ENCODE data around the gene THSD4. TPM values are rescaled to one million over a fixed set of nuclear protein-coding genes. Genes with fewer than 3 reads are reported as not detected.

Gene THSD4
- polyA plus RNA-seq, 4 donors = 27.2 to 96.3 (median 39.5) TPM

DNA sequence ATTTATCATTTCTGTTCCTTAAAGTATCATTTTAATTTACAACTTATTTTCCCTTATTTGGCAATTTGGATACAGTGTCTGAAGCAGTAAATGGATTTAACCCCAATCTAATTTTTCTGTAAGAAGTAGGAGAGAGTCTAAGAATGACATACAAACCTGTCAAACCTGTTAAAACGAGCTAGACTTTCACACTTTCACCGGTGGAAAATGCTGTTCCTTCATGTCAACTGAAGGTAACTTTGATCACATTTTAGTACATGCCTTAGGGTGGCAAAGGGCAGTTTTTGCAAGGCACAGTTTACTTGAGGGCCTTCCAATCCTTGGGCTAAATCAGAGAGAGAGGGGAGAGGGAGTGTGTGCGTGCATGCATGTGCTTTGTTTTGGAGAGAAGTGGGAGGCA lies 221.4 kb downstream of the THSD4 start:
- no peak for DNase-seq (ENCODE audit: low read depth in 4 of 4, low spot score in 3 of 4)

DNA sequence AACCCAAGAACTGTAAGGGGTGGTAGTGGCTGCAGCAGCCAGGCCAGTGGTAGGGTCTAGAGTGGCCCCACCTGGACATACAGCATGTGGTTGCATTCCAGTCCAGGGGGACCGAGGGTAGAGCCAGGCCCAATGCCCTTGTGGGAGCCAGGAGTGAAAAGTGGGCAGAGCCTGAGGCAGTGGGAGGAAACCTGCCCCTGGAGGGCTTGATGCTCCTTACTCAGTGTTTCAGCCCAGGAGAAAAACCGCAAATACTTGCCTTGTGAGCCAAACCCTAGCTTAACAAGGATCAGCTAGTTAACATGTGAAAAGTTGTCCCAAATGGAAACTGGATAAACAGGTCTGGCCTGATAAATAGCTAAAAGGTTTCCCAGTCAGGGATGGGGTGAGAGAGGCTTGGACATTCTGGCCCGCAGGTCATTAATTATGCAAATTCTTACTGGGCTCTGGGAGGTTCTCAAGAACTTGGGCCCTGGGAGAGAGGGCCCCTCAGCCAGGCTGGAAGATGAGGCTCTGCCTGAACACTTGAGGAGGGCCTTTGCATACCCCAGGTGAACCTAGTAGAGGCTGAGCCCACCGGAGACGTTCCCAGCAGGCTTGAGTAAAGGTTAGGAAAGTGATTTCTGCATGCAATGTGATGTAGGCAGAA lies 222.1 kb downstream of the THSD4 start:
- peak in 1 of 4 donors; percentile 52 for DNase-seq (ENCODE audit: low read depth in 4 of 4, low spot score in 3 of 4)

DNA sequence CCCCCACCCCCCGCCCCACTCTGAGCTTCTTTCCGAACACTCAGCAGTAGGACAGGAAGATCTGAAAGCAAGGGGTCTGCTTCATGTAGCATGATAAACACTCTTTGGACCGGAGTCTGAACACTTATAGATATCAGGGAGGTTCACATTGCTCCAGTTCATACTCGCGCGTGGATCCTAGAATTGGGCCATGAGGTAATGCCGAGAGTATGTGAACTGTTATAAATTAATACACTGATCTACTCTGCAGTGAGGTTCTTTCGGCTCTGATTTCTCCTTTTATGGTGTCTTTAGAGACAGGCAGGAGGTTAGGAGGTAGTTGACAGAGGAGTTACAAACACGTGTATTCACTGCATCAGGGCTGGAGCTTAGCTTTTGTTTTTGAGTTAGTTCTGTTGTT lies 223.0 kb downstream of the THSD4 start:
- no peak for DNase-seq (ENCODE audit: low read depth in 4 of 4, low spot score in 3 of 4)

DNA sequence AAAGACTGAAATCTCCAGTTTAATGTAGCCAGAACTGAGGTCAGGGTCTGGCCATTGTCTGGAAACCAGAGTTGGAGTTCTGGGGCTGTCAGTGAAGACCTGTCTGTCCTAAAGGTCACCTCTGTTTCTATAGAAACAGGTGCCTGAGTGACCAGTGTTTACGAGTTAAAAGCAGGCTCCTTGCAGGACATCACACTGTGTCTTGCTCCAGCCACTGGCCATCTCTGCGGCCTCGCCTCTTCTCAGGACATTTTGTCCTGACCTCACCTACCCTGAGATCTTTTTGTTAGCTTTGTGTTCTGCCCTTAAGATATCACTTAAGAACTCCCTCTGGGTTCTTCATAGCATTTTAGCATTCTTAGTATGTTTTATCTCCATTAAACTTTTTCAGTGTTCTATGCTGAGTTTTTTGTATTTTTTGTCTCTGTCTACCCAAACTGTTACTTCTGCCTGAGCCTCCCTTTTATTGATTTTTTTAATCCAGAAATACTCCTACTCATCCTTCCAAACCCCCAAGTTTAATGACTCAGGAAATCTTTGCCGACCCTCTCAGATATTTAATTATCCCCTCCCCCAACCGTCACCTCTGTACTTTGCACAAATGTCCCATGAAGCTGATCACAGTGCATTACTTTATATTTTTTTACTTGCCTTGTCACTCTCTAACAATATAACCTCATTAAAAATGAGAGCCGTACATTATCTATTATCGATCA lies 223.7 kb downstream of the THSD4 start:
- DNase-seq (ENCODE audit: low read depth in 4 of 4, low spot score in 3 of 4) = no peak

DNA sequence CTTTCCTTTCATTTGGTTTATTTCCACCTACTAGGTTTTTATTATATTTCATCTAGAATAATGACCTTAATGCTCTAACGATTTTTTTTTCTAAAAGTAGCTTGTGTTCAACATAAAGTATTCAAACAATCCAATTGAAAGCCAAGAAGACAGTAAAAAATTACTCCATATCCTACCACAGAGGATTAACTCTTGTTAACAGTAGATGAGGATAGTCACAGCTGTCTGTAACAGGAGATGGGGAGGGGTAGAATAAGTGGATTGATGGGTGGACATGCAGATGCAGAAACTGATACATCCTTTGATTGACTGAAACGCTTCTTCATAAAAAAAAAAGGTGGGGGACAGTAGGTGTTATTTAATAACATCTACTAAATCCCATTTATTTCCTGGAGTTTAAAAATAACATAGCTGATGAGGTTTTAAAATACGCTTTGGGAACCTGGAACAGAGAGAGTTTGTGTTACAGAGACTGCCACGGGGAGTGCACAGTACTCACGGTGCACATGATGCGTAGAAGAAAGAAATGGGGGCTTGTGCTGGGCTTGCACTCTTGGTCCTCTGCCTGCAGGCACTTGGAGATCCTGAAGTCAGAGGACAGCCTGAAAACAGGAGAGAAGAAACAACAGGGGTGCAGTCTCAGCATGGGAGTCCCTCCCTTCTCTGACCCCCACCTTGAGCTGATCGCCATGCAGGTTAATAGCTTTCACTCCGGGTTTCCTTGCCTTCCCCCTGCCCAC lies 226.7 kb downstream of the THSD4 start:
- DNase-seq (ENCODE audit: low read depth in 4 of 4, low spot score in 3 of 4) = no peak

DNA sequence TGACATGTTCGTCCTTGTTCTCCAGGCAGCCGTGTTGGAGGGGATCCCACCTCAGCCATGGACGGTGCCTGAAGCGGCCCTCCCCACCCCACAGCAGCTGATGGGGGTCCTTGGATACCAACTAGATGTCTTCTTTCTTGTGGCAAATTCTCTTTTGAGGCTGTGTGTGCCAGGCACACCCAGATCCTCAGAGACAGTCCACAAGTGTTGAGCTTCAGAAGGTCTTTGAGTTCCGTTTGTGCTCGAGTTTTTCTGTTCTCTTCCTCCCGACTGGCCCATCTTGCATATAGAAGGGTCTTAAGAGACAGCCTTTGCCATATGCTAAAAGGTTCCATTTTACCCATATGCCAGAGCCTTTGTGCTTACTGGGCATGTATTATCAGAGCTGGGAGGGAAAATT lies 227.4 kb downstream of the THSD4 start:
- DNase-seq (ENCODE audit: low read depth in 4 of 4, low spot score in 3 of 4) = no peak

DNA sequence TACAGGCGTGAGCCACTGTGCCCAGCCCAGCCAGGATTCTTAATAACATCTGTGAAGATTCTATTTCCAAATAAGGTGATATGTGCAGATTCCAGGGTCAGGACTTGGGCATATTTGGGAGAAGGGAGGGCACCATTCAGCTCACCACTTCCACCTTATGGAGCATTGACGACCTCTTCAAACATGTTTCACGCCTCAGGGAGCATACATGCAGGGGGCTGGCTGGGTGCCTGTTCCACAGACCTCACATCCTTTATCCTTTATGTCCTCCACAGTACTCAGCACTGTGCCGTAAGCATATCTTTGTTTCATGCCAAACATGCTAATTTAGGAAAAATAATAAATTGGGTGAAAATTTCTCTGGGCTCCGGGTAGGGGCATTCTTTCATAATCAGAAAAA lies 229.0 kb downstream of the THSD4 start:
- DNase-seq (ENCODE audit: low read depth in 4 of 4, low spot score in 3 of 4) = no peak

DNA sequence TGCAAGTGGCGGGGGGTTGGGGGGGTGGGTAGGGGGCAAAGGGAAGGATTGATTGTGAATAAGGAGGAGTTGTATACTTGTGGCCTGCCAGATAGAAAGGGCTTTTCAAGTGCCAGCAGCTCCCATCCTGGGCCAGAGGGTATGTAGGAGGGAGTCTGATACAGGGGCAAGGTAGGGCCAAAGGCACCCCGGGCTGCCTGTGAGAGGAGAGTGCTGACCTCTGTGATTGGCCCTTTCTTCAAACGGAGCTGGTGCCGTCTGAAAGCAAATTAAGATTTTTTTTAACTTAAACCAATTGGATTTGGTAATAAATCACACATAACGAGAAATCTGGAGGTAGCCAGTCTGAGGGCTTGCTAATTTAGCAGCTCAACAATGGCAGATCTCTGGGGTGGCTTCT lies 229.9 kb downstream of the THSD4 start:
- DNase-seq (ENCODE audit: low read depth in 4 of 4, low spot score in 3 of 4) = no peak

DNA sequence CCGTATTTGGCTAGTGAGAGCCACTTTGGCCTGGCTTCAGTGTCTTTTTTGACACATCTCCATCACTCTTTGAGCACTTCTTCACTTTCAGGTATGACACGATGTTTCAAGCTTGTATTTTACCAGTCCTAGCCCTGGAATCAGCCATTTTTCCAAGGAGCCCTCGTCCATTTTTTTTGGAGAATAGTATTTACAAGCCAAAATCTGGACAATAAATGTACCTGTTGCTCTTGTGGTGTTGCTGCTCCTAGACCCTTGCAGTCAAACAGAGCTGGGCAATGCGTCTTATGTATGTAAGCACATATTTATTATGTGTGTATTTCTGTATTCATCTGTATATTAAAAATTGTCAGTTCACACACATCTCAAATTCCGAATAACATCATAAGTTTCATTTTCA lies 231.2 kb downstream of the THSD4 start:
- no peak for DNase-seq (ENCODE audit: low read depth in 4 of 4, low spot score in 3 of 4)

DNA sequence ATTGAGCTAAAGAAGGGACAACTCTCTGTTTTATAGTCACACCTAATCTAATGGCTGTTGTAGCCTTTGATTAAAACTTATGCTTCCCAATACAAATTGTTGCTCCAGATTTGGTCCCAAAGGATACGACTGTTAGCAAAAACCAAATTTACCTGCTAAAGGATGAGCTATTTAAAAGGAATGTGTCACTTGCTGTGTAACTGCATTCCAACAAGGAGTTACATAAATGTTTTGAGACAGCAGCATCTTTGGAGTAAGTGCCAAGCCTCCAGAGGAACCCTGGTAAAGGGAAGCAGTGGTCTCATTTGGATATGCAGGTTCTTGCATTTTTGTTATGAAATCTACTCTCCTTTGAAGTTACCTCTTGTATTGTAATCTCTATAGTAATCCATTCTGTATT lies 233.3 kb downstream of the THSD4 start:
- no peak for DNase-seq (ENCODE audit: low read depth in 4 of 4, low spot score in 3 of 4)

DNA sequence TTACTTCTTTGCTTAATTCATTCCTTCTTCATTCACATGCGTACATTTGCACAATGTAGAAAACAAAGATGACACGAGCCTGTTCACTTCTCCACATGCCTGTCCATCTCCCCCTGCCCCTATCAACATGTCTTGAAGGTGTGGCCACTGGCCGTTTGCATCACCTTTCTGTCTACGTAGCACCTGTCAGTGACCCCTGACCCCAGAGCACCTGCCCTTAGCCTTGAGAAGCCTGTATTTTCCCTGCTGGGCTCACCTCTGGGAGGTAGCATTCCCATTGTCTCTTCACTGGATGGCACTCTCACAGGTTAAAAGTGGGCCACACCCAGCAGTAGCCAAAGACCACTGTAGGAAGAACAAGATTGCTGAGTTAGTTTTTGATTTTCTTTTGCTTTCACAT lies 234.1 kb downstream of the THSD4 start:
- DNase-seq (ENCODE audit: low read depth in 4 of 4, low spot score in 3 of 4) = no peak

DNA sequence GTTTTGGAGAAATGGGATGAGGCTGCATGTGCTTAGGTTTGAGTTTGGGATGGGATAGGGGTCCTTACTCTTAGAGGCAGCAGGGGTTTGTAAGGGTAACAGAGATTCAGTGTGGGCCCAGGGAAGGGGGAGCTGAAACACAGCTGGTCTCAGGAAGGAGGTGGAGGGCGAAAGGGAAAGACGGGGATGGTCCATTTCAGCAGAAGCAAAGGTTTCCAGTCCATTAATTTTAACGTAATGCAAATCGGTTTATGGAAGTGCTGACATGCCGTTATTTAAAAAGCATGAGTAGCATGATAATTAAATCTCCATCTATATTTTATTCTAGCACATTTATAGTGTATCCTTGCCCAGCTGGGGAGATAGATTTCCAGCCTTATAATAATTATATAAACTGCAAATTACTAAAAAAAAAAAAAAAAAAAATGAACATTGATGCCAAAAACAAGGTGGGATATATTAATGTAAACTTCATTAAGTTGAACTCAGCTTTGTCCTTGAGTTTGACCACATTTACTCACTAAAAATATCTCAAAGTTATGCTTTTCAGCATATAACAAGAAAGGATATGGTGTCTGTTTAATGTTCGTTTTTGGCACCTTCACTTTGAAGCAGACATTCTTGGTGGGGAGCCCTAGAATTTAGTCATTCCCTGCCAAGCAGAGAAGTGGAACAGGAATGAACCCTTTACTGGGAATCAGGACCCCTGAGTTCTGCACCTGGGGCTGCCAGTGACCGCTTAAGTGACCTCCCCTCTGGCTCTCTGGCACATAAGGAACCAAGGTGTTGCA lies 234.7 kb downstream of the THSD4 start:
- DNase-seq (ENCODE audit: low read depth in 4 of 4, low spot score in 3 of 4) = no peak

DNA sequence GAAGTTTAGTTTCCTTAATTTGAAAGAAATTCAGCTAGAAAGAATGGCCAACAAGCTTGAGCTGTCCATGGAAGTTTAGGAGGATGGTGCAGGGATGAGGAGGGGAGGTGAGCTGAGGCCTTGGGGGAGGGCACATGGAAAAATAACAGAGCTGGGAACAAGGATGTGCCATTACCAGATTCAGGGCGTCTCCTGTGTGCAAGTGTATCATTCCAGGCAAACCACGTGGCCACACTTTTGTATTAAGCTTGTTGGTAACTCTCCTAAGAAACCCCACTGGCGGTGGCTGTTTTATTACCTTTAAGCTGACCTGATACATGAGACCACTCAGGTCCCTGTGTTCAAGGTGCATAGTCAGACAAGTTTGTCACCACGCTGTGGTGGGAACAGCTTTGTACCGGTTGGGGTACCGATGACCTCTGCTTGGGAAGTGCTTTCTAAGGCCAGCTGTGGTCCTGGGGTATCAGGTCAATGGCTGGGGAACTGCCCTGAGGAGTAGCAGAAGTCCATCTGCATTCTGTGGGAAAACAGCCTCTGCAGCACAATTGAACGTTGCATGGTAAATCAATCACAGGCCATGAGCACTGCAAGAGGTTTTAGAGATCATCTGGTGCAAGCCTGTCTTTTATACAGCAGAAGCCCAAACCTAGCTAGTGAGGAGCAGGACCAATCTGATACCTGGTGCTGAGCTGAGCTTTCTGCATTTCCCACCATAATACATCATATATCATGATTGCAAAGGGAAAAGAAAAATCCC lies 235.5 kb downstream of the THSD4 start:
- DNase-seq (ENCODE audit: low read depth in 4 of 4, low spot score in 3 of 4) = no peak

DNA sequence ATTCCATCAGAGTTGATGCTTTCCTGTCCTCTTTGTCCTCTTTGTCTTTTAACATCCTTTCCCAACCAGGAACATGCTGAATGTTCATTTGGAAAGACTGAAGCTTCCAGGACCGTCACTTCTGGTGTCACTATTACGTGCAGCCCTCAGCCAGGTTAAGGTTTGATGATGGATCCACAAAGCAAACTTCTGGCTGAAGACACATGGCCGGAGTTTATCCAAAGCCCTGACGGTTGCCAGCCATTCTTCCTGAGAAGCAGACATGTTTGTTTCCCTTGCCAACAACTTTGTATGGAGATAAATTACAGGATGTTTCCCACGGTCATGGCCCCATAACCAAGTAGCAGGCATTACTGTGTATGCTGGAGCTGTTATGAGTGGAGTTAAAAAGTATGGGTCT lies 236.9 kb downstream of the THSD4 start:
- DNase-seq (ENCODE audit: low read depth in 4 of 4, low spot score in 3 of 4) = no peak

DNA sequence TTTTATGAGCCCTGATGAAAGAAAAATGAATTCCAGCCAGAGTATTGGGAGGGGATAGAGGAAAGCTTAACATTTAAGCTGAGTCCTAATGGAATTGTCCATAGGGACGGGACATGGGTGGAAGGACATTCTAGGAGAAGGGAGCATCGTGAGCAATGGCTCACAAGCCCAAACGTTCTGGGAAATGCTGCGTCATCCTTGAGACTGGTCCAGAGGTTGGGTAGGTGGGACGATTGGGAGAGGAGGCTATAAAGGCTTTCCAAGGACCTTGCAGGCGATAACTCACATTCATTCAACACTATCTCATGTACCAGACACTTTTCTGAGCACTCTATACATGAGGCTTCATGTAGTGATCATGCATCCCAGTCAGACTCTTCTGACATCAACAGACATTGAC lies 237.5 kb downstream of the THSD4 start:
- DNase-seq (ENCODE audit: low read depth in 4 of 4, low spot score in 3 of 4) = no peak

DNA sequence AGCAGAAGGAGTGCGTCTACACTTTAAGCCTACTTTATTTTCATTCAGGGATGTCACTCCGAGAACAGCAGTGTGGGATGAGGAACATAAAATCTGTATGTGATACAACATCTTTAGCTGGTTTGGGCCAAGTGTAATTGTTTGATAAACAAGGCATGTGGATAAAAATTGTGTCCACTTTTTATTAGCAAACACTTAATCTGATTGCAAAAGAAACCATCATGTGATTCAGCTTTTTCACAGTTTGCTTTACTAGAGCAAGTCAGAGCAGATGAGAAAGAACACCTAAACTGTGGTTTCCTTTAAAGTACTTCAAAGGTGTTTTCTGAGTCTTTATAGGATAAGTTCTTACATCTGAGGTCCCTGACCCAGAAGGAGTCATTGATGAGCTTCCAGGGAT lies 237.9 kb downstream of the THSD4 start:
- DNase-seq (ENCODE audit: low read depth in 4 of 4, low spot score in 3 of 4) = no peak

DNA sequence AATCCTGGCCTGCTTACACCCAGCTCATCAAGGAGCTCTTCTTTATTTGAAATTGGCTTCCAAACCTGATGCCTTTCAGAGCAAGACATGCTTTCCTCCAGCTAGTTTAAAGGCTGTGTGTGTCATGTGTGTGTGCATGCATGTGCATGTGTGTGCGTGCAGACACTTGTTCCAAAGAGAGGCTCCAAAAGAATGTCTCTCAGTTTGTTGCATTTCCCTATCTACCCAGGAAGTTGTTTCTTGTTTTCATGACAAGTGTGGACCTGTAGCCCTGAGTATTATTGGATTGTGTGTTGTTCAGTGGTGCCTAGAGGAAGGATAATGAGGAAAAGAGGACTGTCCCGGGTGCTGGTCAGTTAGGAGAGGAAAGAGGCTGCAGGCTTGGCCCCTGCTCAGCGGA lies 240.0 kb downstream of the THSD4 start:
- DNase-seq (ENCODE audit: low read depth in 4 of 4, low spot score in 3 of 4) = no peak

DNA sequence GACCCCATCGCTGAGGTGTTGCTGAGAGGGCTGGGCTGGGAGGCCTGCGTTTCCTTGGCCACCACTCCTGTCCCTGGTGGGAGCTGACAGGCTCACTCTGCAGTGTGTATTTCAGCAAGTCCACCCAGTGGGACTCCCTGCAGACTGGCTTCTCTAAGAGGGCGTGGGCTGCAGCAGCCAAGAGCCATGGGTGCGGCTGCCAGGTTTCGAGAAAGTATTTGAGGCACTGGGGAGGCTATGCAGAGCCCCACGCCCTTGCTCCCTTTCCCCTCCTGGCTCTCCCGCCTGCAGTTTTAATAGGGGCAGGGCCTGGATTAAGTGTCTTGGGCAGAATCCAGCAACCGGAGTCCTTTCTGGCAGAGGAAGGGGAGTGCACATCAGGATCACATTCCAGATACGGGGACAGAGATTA lies 242.1 kb downstream of the THSD4 start:
- DNase-seq (ENCODE audit: low read depth in 4 of 4, low spot score in 3 of 4) = no peak

DNA sequence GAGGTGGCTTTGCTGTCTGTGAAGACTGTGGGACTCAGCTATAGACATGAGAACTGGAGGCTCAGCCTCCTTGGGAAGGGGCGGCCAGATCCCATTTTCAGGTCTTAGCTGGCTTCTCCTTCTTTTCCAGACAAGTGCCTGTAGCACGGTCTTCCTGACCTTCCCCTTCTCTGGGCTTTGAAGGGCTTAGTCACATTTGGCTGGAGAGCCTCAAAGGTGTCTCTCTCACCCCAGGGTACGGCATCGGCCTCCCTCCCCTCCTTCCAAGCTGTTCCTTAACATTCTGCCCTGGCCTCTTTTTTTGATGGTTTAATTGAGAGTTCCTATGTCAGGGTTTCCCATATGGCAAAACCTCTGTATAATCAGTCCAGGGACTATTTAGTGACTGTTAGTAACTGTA lies 242.7 kb downstream of the THSD4 start:
- DNase-seq (ENCODE audit: low read depth in 4 of 4, low spot score in 3 of 4) = no peak

DNA sequence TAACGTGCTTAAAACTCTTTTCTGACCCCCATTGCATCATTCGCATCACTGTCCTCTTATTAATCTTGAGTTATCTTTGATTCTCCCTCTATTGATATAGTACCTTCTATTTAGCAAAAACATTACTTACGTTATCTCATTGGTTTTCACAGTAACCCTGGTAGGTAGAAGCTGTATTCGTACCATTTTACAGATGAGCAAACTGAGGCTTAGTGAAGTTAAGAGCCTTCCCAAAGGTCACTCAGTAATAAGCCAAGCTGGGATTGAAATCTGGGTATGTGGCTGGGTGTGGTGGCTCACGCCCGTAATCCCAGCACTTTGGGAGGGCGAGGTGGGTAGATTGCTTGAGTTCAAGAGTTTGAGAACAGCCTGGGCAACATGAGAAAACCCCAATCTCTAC lies 244.0 kb downstream of the THSD4 start:
- no peak for DNase-seq (ENCODE audit: low read depth in 4 of 4, low spot score in 3 of 4)
